DND-41 (cell line): ENCODE measurements around the gene IFNE.

Experiments used
- CTCF ChIP-seq: IDR thresholded peaks from 2 replicates; pipeline ENCODE4 v1.5.1; 2012; ENCODE audit warnings: borderline replicate concordance, low read length, moderate library complexity, mild to moderate bottlenecking; ENCODE audit not compliant: poor library complexity, severe bottlenecking; ENCODE audit errors: extremely low read depth
- EZH2 ChIP-seq: IDR thresholded peaks from 3 replicates; pipeline ENCODE4 v1.6.1; 2012; ENCODE audit warnings: borderline replicate concordance, low read depth, mild to moderate bottlenecking, moderate library complexity, low read length, inconsistent platforms; ENCODE audit not compliant: severe bottlenecking

GRCh38 chr9:21522348-21522747 is 40.2 kb upstream of the IFNE start:
- TF ChIP-seq CTCF (no peak), EZH2 (no peak)
